ENCODE results near the gene DHX15.

Gene DHX15

GRCh38 chr4:24582235-24582832 lies 2.0 kb downstream of the DHX15 start:
- no peak for DNase-seq

GRCh38 chr4:24578364-24578763 lies 6.0 kb downstream of the DHX15 start:
- no peak for DNase-seq

- DNase-seq: no peak
These were observed 8.1 kb downstream of the DHX15 start for GRCh38 chr4:24576276-24576675.

- DNase-seq: no peak
These were observed 10.1 kb downstream of the DHX15 start for GRCh38 chr4:24574236-24574635.

GRCh38 chr4:24573582-24573981 lies 10.8 kb downstream of the DHX15 start:
- no peak for DNase-seq

- DNase-seq: no peak
These were observed 13.6 kb downstream of the DHX15 start for GRCh38 chr4:24570574-24571236.

GRCh38 chr4:24570172-24570571 lies 14.2 kb downstream of the DHX15 start:
- DNase-seq: no peak

- no peak for DNase-seq
These were observed 14.7 kb downstream of the DHX15 start for GRCh38 chr4:24569662-24570061.

GRCh38 chr4:24568425-24568824 lies 15.9 kb downstream of the DHX15 start:
- DNase-seq: no peak

GRCh38 chr4:24565054-24565453 lies 19.3 kb downstream of the DHX15 start:
- no peak for DNase-seq

GRCh38 chr4:24564488-24564887 lies 19.9 kb downstream of the DHX15 start:
- no peak for DNase-seq

GRCh38 chr4:24561438-24562139 lies 22.8 kb downstream of the DHX15 start:
- no peak for DNase-seq

- no peak for DNase-seq
These were observed 23.4 kb downstream of the DHX15 start for GRCh38 chr4:24560868-24561368.

GRCh38 chr4:24559889-24560288 lies 24.5 kb downstream of the DHX15 start:
- DNase-seq: no peak

- no peak for DNase-seq
These were observed 25.1 kb downstream of the DHX15 start for GRCh38 chr4:24559032-24559821.

GRCh38 chr4:24557026-24558025 lies 27.0 kb downstream of the DHX15 start:
- no peak for DNase-seq

- no peak for DNase-seq
These were observed 32.7 kb downstream of the DHX15 start for GRCh38 chr4:24551492-24552289.

GRCh38 chr4:24550441-24551175 lies 33.7 kb downstream of the DHX15 start:
- no peak for DNase-seq

- no peak for DNase-seq
These were observed 36.4 kb downstream of the DHX15 start for GRCh38 chr4:24547979-24548378.

Data from 8988T (cell line).